K562 treated with DMSO at 1 percent for 4 hours (cell line): ENCODE results near the gene FAM204A. TPM values are rescaled to one million over a fixed set of nuclear protein-coding genes. Genes with fewer than 3 reads are reported as not detected.

Experiments used
- total RNA-seq: library from RNA; unstranded; fragments of 300-600 nt; gene quantifications from 2 replicates; pipeline ENCODE4 v1.2.3, GENCODE V29; 2022; ENCODE audit not compliant: insufficient read depth

FAM204A gene
- 15.7 and 24.6 TPM in 2 replicates for total RNA-seq

DNA sequence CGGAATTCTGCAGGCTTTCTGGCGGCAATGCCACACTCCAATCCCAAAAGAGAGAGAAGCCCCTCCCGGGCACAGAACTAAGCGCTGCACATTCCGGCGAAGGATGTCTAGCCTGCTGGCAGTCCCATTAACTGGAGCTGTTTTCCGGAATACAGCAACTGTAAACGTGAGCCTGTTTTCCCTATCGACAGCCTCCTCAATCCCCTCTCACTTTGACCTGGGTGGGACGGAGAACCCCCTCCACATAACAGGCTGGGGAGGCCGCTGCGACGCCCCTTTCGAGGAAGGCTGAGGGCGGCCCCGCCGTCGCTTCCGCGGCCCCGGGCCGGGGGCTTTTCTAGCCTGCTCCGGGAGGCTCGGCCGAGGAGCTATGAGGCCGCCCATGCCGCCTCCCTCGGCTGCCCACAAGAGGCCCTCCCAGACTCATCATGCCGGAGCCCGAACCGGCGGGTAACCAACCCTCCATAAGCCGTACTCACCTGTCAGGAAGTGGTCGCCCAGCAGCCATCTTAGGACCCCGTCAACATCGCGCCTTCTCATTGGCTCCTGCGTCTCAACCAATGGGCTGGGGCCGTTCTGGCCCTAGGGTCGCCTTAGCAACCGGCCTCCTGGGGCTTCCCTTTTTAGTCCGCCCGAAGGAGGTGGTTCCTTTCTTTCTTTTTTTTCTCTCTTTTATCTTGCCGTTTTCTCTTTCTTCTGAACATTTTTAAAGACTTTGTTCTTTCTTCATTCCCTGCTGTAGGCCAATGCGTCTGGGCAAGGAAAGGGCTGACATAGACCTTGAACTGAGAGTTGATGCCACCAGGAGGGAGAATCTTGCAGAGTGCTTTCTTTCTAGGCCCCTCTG is at the start of gene FAM204A:
TSS of gene FAM204A (minus strand) at position 534 of the 847 bp plus-strand sequence. CDS start 5,909 bp downstream, outside the sequence.

